ENCODE results near the gene TNFRSF21.
A peak's percentile ranks its signal among the peaks of the same experiment; 100 is the strongest.
"Not testable (repeated sequence)": the region's sequence is repeated elsewhere in the genome, so short reads cannot be mapped to it uniquely, and the experiment has no call there.

Gene TNFRSF21

DNA sequence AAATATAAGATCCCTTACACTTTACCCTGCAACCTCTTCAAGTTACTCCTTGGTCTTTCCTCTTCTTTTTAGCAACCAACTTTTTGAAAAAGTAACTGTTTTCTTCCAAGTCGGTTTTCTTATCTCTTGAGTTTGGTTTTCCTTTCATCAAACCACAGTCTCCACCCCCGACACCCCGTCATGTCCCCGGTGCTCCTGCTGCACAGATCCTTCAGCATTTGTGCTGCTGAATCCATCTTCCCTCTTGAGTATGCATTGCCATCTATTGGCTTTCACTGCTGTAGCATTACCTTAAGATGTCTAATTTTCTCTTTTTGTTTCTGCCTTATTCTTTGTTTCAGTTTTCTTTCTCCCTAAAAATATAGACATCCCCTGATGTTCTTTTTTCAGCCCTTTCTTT lies 11.9 kb upstream of the TNFRSF21 start:
- DNase-seq: no peak

DNA sequence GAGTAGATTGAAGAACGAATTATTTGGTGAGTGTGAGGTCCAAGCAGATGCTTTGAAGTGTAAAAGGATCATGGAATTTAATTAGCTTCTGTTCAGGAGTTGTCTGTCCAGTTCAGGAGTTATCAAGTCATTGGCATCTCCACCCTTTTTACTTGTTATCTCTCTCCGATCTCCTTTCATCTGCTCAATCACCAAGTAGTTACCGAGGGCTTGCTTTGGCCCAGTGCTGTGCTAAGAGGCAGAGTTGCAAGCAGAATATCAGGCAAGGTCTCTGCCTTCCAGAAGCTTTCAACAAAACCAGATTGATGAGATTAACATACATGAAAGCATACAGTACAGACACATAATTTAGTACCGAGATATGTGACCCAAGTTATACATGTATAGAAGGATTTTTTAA lies 10.2 kb upstream of the TNFRSF21 start:
- no peak for DNase-seq

DNA sequence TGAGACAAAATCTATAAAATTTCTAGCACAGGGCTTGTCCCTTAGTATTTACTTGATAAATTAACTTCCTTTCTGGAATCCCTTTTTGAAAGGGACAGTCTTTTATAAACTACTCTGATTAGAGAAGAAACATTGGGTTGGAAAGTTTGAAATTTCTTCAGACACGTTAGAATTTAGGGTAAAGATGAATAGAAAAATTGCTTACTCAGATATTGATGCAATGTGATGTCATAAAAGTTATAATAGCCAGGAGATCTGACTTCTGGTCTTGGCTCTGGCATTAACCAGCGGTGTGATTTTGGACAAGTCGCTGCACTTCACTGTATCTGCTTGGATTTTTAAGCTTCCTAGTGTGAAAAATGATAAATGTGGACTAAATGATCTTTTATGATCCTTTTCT lies 9.7 kb upstream of the TNFRSF21 start:
- no peak for DNase-seq

DNA sequence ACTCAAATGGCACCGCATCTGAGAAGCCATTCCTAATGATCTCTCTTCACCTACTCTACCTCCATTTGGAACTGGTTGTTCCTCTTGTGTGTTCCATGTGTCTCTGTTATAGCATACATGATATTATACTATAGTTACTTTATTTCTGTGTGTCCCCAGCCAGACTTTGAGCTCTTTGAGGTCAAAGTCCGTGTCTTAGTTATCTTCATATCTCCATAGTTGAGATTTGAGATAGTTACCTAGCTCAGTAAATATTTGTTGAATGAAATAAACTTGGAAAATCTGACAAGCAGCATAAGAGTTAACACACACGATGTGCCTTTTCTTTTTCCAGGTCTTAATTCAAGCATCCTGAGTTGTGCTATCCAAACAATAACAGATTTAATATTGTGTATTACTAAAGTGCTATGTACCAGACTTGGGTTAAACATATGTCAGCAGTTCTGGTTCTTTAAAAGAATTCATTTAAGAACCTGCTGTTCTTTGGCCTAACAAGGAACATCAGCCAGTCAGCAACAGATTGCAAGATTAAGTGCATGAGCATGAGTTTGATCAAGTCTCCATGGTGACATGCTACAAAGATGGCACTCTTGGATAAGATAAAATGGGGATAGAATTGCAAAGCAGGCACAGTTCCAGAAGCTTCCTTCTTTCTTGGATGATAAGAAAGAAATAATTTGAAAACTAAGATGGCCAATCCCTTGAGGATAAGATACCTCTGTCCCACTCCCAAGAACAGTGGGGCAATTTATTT lies 8.7 kb upstream of the TNFRSF21 start:
- no peak for DNase-seq

DNA sequence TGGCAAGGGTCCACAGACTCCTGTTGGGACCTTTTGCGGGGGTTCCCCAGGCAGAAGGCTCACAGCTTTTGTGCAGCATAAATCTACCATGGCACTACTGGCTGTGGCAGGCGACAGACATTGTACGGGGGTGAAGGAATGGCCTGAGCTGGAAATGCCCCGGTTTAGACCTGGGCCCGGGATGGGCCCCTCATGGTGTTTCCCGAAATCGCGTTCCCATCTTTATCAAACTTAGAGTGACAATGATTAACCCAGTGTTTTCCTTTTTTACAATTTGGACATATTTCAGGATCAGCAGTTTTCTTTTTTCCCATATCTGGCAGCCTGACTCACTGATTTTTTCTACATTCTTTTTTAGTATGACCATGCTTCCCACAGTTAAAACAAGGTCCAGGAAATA lies 5.5 kb upstream of the TNFRSF21 start:
- not testable (repeated sequence) for DNase-seq

DNA sequence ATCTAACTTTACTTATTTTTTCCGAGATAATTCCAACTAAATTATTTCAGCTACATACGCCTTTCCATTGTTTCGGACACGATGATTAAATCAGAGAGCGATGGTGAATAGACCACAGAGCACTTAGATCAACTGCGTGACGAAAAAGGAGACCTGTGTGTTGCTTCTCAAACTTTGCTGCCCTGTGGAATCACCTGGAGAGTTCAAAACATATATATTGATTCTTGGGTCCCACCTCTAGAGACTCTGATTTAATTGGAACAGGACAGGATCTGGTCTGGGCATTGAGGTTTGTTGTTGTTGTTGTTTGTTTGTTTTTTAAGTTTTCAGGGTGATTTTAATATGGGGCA lies 401 bp upstream of the TNFRSF21 start:
- DNase-seq: no peak

DNA sequence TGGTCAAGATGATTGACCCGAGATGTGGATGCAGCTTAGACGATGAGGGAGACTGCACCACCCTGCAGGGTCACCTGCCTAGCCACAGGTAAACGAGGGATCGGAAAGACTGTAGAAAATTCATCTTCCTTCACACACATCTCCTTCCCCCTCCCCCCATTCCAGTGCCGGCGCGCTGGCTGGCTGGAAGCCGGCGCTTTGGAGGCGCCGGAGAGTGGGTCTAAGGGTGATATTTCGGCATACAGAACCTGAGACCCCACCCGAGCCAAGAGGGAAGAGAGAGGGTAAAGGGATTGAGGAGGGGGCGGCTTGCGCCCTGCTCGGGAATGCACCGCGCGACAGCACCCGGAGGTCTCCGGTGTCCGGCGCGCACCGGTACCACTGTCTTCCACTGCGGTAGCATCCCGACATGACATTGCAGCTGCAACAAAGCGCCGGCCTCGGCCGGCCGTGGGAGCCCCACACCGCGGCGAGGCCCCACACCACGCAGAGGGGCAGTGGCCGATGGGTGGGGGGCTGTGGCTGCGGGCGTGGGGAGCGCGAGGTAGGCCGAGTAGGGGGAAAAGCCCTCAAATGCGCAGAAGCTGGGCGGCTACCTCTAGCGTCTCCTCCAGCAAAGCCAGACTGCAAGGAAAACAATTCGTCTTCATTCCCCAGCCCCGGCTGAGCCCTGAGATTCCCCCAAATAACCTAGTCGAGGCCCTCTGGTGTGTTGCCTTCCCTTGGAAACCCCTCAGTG lies 984 bp downstream of the TNFRSF21 start:
- peak; percentile 1 for DNase-seq

DNA sequence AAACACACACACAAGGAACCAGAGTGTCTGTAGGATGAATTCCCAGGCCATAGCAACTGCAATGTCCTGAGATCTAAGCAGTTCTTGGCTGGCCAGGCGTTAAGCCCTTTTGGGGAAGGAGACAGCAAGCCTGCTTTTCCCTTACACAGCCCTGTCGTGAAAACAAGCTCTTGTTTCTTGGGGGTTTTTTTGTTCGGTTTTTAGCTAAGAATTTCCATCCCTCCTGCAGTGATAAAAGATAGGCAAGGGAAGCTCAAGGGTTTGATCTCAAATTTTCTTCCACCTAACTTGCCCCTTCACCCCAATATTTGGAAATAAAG lies 1.5 kb downstream of the TNFRSF21 start:
- no peak for DNase-seq

DNA sequence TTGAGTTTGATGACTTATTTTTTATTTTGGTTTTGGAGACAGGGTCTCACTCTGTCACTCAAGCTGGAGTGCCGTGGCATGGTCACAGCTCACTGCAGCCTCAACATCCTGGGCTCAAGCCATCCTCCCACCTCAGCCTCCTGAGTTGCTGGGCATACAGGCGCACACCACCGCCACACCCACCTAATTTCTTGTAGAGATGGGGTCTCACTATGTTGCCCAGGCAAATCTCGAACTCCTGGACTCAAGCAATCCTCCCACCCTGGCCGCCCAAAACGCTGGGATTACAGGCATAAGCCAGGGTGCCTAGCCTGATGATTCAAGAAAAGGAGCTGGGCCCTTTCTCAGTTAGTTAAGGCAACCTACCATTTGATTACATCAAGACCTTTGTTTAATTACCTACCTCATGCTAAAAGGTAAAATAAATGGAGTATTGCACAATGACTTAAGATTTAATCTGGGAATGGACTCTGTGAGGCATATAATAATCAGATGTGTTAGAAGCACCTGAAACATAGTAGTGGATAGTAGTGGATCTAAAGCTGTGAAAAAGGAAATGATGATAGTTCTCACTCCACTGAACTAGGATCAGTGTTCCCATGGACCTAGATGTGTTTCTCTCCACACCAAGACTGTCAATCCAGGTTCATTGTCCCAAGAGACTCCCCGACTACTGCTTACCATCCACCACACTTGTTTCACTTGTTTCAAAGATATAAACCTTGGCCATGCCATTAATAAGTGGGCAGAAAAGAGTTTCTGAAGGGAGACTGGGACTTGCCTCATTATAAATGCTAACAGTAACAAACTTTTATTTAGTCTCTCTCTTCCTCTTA lies 2.1 kb downstream of the TNFRSF21 start:
- DNase-seq: no peak

DNA sequence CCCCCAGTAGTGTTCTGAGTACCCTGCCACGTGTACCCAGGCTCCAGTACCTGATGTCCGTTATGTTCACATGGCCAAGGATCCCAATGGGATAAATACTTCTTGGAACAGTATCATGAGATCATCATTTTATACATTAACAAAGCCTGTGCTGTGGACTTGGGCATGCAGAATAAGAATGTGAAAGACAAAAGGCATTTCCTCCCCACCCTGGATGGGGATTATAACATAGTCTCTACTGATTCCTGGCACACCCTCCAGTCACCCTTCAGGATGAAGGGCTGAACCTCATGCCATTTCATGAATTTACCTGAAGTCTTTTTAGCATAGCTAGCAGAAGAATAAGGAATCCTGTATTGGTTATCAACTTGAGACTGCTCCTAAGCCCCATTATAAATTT lies 2.8 kb downstream of the TNFRSF21 start:
- DNase-seq: no peak

DNA sequence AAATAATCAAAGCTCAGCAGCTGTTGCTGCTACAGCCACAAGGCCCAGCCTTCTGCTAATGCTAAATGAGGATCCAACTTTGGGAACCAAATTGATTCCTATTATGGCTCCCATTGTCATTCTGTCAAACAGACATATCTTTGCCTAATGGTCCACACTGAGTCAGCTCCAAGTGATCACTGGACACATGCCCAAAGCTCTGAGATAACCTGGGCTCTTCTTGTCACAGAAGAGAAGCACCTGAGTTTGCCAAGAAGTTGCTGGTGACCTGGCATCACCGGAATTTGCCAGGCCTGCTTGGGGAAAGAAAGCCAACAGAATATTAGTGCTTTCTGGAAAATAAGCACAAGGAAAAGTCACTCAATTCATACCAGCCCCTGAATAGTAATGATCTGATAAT lies 5.8 kb downstream of the TNFRSF21 start:
- no peak for DNase-seq

DNA sequence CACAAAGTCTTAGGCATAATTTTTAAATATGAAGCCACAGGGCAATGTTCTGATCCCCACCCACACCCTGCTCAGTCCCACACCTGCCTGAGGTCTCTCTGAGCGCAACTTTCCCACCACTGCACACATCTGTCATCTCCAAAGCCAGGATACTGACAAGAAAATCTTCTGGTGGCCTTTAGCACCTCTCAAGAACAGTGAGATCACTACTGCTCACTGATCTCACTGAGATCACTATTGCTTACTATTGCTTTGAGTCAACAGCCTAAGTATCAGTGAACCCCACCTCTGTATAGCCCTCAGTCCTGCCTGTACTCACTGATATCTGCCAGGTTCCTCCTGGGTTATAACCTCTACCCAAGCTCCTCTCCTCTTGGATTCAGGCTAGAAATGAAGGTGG lies 6.4 kb downstream of the TNFRSF21 start:
- DNase-seq: no peak

DNA sequence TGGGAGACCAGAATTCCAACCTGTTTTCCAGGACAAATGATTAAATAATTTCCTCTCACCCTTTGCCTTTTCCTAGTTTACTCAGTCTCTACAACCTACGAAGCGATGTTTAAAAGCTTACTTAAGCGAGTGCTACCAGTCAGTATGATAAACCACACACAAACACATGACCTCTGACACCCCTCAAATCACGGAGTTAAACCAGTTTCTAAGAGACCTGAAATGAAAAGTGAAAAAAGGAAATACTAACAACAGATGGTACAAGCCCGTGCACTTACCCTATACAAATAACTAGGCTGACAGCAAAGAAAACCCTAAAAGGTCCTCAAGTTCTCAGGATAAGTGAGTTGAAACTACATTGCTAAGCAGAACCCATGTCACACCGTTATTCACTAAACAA lies 7.7 kb downstream of the TNFRSF21 start:
- DNase-seq: no peak

DNA sequence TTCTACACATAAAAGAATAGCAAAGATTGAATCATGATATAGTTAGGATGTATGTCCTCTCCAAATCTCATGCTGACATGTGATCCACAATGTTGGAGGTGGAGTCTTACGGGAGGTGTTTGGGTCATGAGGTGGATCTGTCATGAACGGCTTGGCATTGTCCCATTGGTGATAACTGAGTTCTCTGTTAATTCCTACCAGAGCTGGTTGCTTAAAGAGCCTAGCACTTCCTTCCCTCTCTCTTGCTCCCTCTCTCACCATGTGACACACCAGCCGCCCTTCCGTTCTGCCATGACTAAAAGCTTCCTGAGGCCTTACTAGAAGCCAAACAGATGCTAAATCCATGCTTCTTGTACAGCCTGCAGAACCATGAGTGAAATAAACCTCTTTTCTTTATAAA lies 8.3 kb downstream of the TNFRSF21 start:
- DNase-seq: no peak

DNA sequence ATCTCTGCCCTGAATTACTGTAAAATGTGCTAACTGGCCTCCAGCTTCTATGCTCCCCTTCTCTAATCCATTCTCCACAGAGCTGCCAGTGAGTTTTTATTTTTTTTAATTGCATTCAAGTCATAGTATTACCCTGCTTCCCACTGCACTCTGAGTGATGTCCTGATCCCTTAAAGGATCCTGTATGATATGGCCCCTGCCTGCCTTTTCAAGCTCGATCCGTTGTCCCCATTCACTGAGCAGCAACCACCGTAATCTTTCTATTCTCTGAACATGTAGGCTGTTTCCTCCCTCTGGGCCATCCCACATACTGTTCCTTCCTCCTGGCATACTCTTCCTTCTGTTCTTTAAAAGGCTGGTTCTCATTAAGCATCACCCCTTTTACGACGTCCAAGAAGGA lies 9.3 kb downstream of the TNFRSF21 start:
- DNase-seq: no peak

DNA sequence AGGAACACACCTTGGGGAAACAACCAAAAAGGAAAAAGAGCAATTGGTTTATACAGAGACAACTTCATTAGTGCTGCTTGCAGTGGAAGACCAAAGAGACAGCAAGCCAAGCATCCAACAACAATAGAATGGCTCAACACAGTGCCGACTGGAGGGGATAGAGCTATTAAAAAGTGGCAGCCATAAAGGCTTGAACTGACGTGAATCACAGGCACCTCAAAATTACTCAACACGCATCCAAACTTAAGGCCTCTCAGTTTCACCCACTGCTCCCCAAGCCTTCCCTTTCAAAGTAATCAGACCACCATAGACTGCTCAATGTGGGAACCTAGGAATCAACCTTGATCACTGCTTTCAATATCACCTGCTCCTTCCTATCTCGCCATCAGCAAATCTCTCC lies 9.7 kb downstream of the TNFRSF21 start:
- no peak for DNase-seq

DNA sequence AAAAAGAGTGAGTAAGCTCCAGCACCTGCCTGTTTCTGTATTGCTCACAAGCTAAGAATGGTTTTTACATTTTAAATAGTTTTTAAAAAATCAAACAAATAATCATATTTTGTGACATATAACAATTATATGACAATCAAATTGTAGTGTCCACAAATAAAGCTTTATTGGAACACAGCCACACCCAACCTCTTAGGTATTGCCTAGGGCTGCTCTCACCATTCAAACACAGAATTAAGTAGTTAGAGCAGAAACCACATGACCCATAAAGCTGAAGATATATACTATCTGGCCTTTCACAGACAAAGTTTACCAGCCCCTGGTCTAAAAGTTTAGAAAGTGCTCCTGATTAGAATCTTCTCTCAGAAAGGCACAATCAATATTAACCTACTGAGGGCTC lies 11.2 kb downstream of the TNFRSF21 start:
- no peak for DNase-seq

DNA sequence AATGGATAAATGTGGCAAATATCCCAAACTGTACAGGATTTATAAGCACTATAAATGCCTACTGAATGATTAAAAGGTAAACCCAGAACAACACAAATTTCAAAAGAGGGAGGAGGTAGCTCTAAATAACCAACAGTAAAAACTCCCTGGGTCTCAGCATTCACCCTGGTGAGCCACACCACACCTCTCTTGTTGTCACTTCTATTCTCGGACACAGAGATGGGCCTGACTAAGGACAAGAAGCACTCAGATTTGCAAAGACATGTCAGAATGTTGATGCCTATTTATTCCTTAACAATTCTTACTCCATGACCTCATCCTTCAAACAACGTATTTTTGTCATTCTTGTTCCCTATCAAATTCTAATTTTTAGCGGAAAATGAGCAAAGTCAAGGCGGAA lies 14.7 kb downstream of the TNFRSF21 start:
- no peak for DNase-seq

DNA sequence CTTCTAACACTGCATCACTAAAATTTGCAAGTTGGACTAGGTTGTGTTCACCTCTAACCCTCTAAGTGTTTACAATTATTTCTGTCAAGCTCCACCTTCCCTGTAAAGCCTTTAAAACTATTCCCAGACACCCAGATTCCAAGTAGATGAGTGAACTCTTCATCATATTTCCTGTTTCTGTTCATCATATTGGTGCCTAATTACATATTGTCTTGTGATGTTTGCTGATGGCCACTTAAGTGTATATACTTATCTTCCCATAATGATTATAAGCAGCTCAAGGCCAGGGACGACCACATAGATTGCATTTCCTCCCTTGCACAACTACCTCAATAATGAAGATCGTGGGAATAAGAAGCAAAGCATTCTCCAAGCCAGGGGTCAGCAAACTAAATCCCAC lies 16.8 kb downstream of the TNFRSF21 start:
- no peak for DNase-seq

DNA sequence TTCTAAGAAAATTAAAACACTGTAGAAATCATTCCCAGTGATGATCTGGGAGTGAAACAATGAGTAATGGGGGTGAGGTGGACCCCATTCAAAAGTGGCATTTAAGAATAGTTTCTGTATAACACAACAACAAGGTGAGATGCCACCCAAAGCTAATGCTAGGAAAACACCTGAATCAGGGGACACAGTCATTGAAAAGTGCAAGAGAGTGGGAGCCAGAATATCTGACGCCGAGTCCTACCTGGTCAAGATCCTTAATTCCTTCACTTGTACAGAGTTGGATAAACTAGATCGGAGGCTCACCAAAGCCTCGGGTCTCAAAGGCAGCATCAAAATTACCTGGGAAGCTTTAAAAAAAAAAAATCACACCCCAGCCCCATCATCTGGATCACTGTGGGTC lies 17.7 kb downstream of the TNFRSF21 start:
- DNase-seq: no peak

DNA sequence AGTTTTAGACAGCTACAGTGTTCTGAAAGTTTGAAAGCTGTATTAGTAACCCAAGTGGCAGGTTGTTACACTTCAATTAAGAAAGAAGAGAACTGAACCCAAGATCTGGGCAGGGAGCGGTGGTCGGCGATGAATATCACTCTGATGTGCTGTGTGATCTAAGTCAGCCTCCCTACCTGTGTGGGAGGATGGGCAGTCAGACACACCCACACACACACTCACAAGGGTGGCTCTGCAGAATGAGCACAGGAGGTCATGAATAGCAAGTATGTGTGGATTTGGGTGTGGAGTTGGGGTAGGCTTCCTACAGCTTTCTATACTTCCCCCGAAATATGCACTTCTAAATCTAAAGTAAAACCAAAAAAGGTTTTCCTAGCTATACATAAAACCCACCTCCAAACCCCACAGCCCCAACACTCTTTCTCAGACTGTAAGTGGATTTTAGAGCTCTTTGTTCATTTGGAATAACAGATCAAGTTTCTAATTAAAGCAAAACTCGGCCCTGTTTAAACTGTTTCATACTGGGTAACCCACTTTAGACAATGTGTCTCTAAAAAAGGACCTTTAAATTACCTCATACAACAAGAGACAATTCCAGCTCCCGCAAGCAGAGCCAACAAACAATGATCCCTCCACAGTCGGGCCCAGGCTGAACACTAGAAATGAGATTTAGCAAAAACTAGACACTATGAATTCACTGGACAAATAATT lies 19.4 kb downstream of the TNFRSF21 start:
- DNase-seq: no peak

DNA sequence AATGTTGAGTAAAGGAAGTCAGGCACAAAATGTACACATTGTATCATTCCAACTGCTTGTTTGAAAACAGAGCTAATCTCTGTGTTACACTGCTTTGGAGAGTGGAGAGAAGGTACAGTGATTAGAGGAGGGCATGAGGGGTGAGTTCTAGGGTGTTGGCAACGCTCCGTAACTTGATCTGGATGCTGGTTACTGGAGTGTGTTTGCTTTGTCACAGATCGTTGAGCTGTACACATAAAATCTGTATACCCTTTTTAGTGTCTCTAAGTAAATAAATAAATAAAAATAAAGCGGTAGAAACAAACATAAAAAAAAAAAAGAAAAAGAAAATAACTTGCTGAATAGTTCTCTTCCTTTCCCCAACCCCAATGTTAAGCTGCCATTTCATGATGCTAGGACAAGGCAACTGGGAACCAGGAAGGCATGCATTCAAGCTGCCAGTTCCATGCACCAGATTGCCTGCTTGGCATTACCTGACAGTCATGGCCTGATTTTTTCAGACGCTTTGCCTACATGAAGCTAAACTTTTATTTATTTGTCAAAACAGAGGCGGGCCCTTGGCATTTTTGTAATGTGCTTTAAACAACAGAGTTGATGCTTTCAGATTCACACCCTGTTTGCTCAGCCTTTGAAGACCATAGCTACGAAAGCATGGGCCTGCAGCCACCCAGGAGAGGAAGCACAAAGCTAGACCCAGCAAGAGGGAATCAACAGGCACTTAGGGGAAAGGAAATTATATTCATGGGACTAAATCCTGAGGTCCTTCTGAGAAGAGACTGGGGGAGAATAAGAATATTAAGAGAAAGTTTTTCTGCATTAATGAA lies 21.2 kb downstream of the TNFRSF21 start:
- DNase-seq: no peak

All from T-helper 9 cell (primary cell).